ENCODE data around the gene CCDC184. TPM values are rescaled to one million over a fixed set of nuclear protein-coding genes. Genes with fewer than 3 reads are reported as not detected.
"Not testable (repeated sequence)": the region's sequence is repeated elsewhere in the genome, so short reads cannot be mapped to it uniquely, and the experiment has no call there.

Gene CCDC184
- polyA plus RNA-seq, 4 donors, result 0.27 to 2.1 TPM; not detected in 2

DNA sequence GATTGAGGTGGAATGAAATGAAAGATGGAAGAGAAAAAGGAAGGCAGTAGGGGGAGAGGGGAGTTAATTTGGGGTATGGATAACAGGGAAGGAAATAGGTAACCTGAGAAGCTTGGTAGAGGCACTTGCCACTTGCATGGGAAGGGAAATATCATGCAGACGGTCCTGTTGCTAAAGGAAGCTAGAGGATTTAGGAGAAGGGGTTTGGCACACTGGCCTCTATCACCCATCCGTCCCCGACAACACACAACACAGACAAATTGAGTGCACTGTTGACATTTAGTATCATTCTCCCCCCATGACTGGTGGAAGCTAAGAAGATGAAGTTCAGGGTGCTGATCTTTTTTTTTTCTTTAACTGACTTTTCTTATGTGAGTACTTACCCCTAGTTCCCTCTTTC lies 17.6 kb downstream of the CCDC184 start:
- WGBS, 3 donors, result 87 to 96% (median 89%) methylated on average over 3 of the region's 3 CpGs
- no peak for FAIRE-seq
- Histone ChIP-seq H3K9me3 (ENCODE audit: control insufficient read depth in 2 of 2, insufficient read depth in 1 of 2, low read depth in 1 of 2, low read length in 1 of 2) (peaks cover 2 to 23% of the 10 kb centered on the region in 2 donors), H3K27ac (ENCODE audit: low read depth in 1 of 3, low read length in 2 of 3) (no peak overlapping the region), H3K4me1 (ENCODE audit: control insufficient read depth in 3 of 3, insufficient read depth in 2 of 3, low read depth in 1 of 3, low read length in 2 of 3) (peaks cover 0 to 22% (median 8%) of the 10 kb centered on the region in 3 donors), H3K36me3 (ENCODE audit: control insufficient read depth in 3 of 3, insufficient read depth in 2 of 3, low read depth in 1 of 3, low read length in 3 of 3) (peaks cover 0 to 3% (median 2%) of the 10 kb centered on the region in 3 donors), H3K27me3 (ENCODE audit: control insufficient read depth in 3 of 3, insufficient read depth in 3 of 3, low read length in 3 of 3) (no peaks in the 10 kb centered on the region), H3K4me3 (ENCODE audit: low read depth in 1 of 3, low read length in 3 of 3) (no peak overlapping the region)
- DNase-seq, result no peak

DNA sequence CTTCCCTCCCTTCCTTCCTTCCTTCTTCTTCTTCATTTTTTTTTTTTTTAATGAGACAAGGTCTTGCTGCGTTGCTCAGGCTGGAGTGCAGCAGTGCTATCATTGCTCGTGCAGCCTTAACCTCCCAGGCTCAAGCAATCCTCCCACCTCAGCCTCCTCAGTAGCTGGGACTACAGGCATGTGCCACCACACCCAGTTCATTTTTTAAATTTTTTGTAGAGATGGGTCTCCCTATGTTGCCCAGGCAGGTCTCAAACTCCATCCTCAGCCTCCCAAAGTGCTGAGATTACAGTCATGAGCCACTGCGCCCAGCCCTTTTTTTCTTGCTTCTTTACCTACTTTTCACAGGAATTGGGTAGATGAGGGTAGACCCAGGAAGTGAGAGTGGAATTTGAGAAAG lies 18.1 kb downstream of the CCDC184 start:
- no peak for DNase-seq
- H3K4me1 ChIP-seq (ENCODE audit: control insufficient read depth in 3 of 3, insufficient read depth in 2 of 3, low read depth in 1 of 3, low read length in 2 of 3), result peaks cover 0 to 22% (median 8%) of the 10 kb centered on the region in 3 donors
- H3K27ac ChIP-seq (ENCODE audit: low read depth in 1 of 3, low read length in 2 of 3), result no peak overlapping the region
- 97 to 98% (median 98%) methylated on average over 3 of the region's 3 CpGs for WGBS, 3 donors
- no peaks in the 10 kb centered on the region for H3K27me3 ChIP-seq (ENCODE audit: control insufficient read depth in 3 of 3, insufficient read depth in 3 of 3, low read length in 3 of 3)
- H3K9me3 ChIP-seq (ENCODE audit: control insufficient read depth in 2 of 2, insufficient read depth in 1 of 2, low read depth in 1 of 2, low read length in 1 of 2), result peaks cover 2 to 23% of the 10 kb centered on the region in 2 donors
- no peak for FAIRE-seq
- H3K4me3 ChIP-seq (ENCODE audit: low read depth in 1 of 3, low read length in 3 of 3), result no peak overlapping the region
- peaks cover 0 to 3% (median 2%) of the 10 kb centered on the region in 3 donors for H3K36me3 ChIP-seq (ENCODE audit: control insufficient read depth in 3 of 3, insufficient read depth in 2 of 3, low read depth in 1 of 3, low read length in 3 of 3)

DNA sequence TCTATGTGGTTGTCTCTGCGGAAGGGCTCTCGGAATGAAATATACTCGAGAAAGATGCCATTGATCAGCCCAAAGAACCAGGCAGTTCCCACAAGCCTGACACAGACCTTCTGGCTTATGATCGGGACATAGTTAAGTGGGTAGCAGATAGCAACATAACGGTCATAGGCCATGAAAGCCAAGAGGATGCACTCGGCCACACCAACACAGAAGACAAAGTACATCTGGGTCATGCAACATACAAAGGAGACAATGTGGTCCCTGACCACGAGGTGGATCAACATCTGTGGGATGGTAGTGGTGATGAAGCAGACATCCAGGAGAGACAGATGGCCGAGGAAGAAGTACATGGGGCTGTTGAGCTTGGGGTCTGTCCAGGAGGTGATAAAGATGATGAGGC lies 19.3 kb downstream of the CCDC184 start:
- WGBS, 3 donors, result 89 to 93% (median 92%) methylated on average over 8 of the region's 8 CpGs
- peaks cover 0 to 17% (median 5%) of the 10 kb centered on the region in 3 donors for H3K4me1 ChIP-seq (ENCODE audit: control insufficient read depth in 3 of 3, insufficient read depth in 2 of 3, low read depth in 1 of 3, low read length in 2 of 3)
- no peaks in the 10 kb centered on the region for H3K27me3 ChIP-seq (ENCODE audit: control insufficient read depth in 3 of 3, insufficient read depth in 3 of 3, low read length in 3 of 3)
- no peak overlapping the region for H3K27ac ChIP-seq (ENCODE audit: low read depth in 1 of 3, low read length in 2 of 3)
- no peak overlapping the region for H3K4me3 ChIP-seq (ENCODE audit: low read depth in 1 of 3, low read length in 3 of 3)
- no peak for DNase-seq
- FAIRE-seq, result no peak
- H3K9me3 ChIP-seq (ENCODE audit: control insufficient read depth in 2 of 2, insufficient read depth in 1 of 2, low read depth in 1 of 2, low read length in 1 of 2), result peaks cover 2 to 25% of the 10 kb centered on the region in 2 donors
- H3K36me3 ChIP-seq (ENCODE audit: control insufficient read depth in 3 of 3, insufficient read depth in 2 of 3, low read depth in 1 of 3, low read length in 3 of 3), result peaks cover 0 to 3% (median 2%) of the 10 kb centered on the region in 3 donors

DNA sequence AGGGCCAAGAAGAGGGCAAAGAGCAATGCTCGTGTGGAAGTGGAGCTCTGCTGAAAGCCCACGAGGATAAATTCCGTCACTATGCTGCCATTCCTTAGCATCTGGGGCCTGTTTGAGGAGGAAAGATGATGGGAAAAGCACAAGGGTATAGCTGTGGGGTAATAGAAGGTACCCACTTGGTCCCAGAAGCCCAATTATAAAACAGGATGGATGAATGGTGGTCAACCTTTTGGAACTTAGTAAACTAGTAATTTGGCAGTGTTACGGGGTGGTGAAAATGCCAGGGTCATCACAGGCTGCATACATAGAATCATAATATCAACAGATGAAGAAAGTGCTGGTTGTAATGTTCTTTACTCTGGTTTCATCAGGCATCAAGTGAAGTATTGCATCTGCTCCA lies 19.7 kb downstream of the CCDC184 start, which contains the start of gene OR10AD1:
Gene OR10AD1 (minus strand): TSS at position 101 of the 400 bp plus-strand sequence. CDS start 0 bp downstream, at position 101.
- FAIRE-seq (no peak), DNase-seq (no peak)
- H3K36me3 ChIP-seq (ENCODE audit: control insufficient read depth in 3 of 3, insufficient read depth in 2 of 3, low read depth in 1 of 3, low read length in 3 of 3), result peaks cover 0 to 3% (median 2%) of the 10 kb centered on the region in 3 donors
- whole genome bisulfite sequencing, 3 donors, result 68 to 82% (median 80%) methylated on average over 4 of the region's 4 CpGs
- peaks cover 0 to 17% (median 5%) of the 10 kb centered on the region in 3 donors for H3K4me1 ChIP-seq (ENCODE audit: control insufficient read depth in 3 of 3, insufficient read depth in 2 of 3, low read depth in 1 of 3, low read length in 2 of 3)
- peaks cover 2 to 27% of the 10 kb centered on the region in 2 donors for H3K9me3 ChIP-seq (ENCODE audit: control insufficient read depth in 2 of 2, insufficient read depth in 1 of 2, low read depth in 1 of 2, low read length in 1 of 2)
- H3K4me3 ChIP-seq (ENCODE audit: low read depth in 1 of 3, low read length in 3 of 3), result no peak within 1 kb of the TSS
- no peaks in the 10 kb centered on the region for H3K27me3 ChIP-seq (ENCODE audit: control insufficient read depth in 3 of 3, insufficient read depth in 3 of 3, low read length in 3 of 3)
- no peak within 1 kb of the TSS for H3K27ac ChIP-seq (ENCODE audit: low read depth in 1 of 3, low read length in 2 of 3)

DNA sequence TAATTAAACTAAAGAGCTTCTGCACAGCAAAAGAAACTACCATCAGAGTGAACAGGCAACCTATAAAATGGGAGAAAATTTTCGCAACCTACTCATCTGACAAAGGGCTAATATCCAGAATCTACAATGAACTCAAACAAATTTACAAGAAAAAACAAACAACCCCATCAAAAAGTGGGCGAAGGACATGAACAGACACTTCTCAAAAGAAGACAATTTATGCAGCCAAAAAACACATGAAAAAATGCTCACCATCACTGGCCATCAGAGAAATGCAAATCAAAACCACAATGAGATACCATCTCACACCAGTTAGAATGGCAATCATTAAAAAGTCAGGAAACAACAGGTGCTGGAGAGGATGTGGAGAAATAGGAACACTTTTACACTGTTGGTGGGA lies 26.1 kb downstream of the CCDC184 start:
- not testable (repeated sequence) for H3K36me3 ChIP-seq (ENCODE audit: control insufficient read depth in 3 of 3, insufficient read depth in 2 of 3, low read depth in 1 of 3, low read length in 3 of 3); H3K27ac ChIP-seq (ENCODE audit: low read depth in 1 of 3, low read length in 2 of 3); H3K27me3 ChIP-seq (ENCODE audit: control insufficient read depth in 3 of 3, insufficient read depth in 3 of 3, low read length in 3 of 3); H3K4me3 ChIP-seq (ENCODE audit: low read depth in 1 of 3, low read length in 3 of 3); H3K4me1 ChIP-seq (ENCODE audit: control insufficient read depth in 3 of 3, insufficient read depth in 2 of 3, low read depth in 1 of 3, low read length in 2 of 3); DNase-seq; FAIRE-seq
- peaks cover 2 to 19% of the 10 kb centered on the region in 2 donors for H3K9me3 ChIP-seq (ENCODE audit: control insufficient read depth in 2 of 2, insufficient read depth in 1 of 2, low read depth in 1 of 2, low read length in 1 of 2)
- 93 to 100% (median 97%) methylated on average over 1 of the region's 2 CpGs for WGBS, 3 donors

DNA sequence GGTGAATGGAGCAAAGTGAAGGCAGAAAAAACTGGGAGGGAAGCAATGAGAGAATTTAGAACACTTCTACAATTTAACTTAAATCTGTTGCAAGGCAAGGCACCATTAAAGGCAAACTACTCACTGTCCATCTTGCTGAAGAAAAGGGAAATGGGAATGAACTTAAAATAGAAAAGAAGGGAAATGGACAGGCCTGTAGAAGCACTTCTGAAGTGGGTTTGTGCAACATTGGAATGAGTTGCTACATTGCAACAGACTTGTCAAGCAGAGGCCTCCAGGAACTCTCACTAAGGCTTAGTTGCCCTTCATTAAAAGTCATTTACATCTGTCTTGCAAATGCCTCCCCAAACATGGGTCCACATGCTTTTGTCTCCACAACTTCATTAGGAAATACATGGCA lies 33.3 kb downstream of the CCDC184 start:
- no peak overlapping the region for H3K4me3 ChIP-seq (ENCODE audit: low read depth in 1 of 3, low read length in 3 of 3)
- DNase-seq (no peak), FAIRE-seq (no peak)
- H3K27me3 ChIP-seq (ENCODE audit: control insufficient read depth in 3 of 3, insufficient read depth in 3 of 3, low read length in 3 of 3), result peaks cover 0 to 6% (median 0%) of the 10 kb centered on the region in 3 donors
- no peaks in the 10 kb centered on the region for H3K4me1 ChIP-seq (ENCODE audit: control insufficient read depth in 3 of 3, insufficient read depth in 2 of 3, low read depth in 1 of 3, low read length in 2 of 3)
- H3K27ac ChIP-seq (ENCODE audit: low read depth in 1 of 3, low read length in 2 of 3), result no peak overlapping the region
- peaks cover 0 to 2% (median 0%) of the 10 kb centered on the region in 3 donors for H3K36me3 ChIP-seq (ENCODE audit: control insufficient read depth in 3 of 3, insufficient read depth in 2 of 3, low read depth in 1 of 3, low read length in 3 of 3)
- no peaks in the 10 kb centered on the region for H3K9me3 ChIP-seq (ENCODE audit: control insufficient read depth in 2 of 2, insufficient read depth in 1 of 2, low read depth in 1 of 2, low read length in 1 of 2)

DNA sequence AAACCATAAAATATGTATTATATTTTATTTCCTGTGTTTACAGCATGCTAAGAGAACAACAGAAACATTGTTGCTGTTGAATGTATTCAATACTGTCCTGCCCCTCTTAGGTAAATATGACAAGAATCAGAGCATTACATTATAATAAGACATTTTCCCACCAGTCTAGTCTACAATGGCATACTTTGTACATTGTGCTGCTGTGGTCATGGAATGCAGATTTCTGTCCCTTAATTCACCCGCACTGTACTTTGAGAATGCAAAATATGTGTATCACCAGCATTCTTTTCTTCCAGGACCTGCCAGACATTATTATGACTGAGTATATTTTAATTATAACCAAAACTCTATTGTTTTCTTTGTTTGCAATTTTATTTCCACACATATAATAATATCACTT lies 36.2 kb downstream of the CCDC184 start:
- Histone ChIP-seq H3K4me3 (ENCODE audit: low read depth in 1 of 3, low read length in 3 of 3) (no peak overlapping the region), H3K27me3 (ENCODE audit: control insufficient read depth in 3 of 3, insufficient read depth in 3 of 3, low read length in 3 of 3) (peaks cover 0 to 6% (median 0%) of the 10 kb centered on the region in 3 donors), H3K4me1 (ENCODE audit: control insufficient read depth in 3 of 3, insufficient read depth in 2 of 3, low read depth in 1 of 3, low read length in 2 of 3) (no peaks in the 10 kb centered on the region), H3K9me3 (ENCODE audit: control insufficient read depth in 2 of 2, insufficient read depth in 1 of 2, low read depth in 1 of 2, low read length in 1 of 2) (no peaks in the 10 kb centered on the region), H3K27ac (ENCODE audit: low read depth in 1 of 3, low read length in 2 of 3) (no peak overlapping the region), H3K36me3 (ENCODE audit: control insufficient read depth in 3 of 3, insufficient read depth in 2 of 3, low read depth in 1 of 3, low read length in 3 of 3) (no peaks in the 10 kb centered on the region)
- 85 to 94% (median 86%) methylated on average over 1 of the region's 1 CpG for WGBS, 3 donors
- DNase-seq (no peak), FAIRE-seq (no peak)

DNA sequence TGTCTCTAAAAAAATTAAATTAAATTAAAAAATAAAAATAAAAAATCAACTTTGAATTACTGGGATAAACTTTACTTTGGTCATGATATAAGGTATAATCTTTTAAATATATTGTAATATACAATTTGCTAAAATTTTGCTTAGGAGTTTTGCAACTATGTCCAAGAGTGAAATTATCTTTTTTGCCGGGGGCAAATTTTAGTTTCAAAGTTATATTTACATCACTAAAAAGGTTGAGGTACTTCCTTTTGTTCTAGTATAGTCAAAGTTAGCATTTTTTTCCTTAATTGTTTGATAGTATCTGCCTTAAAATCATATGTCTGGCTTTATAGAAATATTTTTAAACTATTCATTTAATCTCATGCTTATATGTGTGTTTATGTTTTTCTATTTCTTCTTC lies 37.3 kb downstream of the CCDC184 start:
- H3K9me3 ChIP-seq (ENCODE audit: control insufficient read depth in 2 of 2, insufficient read depth in 1 of 2, low read depth in 1 of 2, low read length in 1 of 2), result no peaks in the 10 kb centered on the region
- peaks cover 0 to 6% (median 0%) of the 10 kb centered on the region in 3 donors for H3K27me3 ChIP-seq (ENCODE audit: control insufficient read depth in 3 of 3, insufficient read depth in 3 of 3, low read length in 3 of 3)
- no peak overlapping the region for H3K4me3 ChIP-seq (ENCODE audit: low read depth in 1 of 3, low read length in 3 of 3)
- 86 to 97% (median 89%) methylated on average over 1 of the region's 1 CpG for WGBS, 3 donors
- FAIRE-seq, result no peak
- H3K4me1 ChIP-seq (ENCODE audit: control insufficient read depth in 3 of 3, insufficient read depth in 2 of 3, low read depth in 1 of 3, low read length in 2 of 3), result no peaks in the 10 kb centered on the region
- no peaks in the 10 kb centered on the region for H3K36me3 ChIP-seq (ENCODE audit: control insufficient read depth in 3 of 3, insufficient read depth in 2 of 3, low read depth in 1 of 3, low read length in 3 of 3)
- H3K27ac ChIP-seq (ENCODE audit: low read depth in 1 of 3, low read length in 2 of 3), result no peak overlapping the region
- no peak for DNase-seq

DNA sequence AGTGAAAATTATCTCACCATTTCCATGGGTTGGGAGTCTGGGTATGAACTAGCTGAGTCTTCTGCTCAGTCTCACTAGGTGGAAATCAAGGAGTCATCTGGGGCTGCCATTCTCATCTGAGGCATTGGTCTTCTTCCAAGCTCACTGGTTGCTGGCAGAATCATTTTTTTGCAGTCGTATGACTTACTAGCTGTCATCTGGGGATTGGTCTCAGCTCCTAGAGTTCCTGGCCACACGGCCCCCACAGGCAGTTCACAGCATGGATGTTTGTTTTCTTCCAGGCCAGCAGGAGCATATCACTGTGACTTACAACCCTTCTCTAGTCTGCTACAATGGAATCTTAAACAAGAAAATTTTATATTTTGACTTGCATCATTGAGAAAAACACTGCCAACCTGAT lies 38.2 kb downstream of the CCDC184 start:
- FAIRE-seq, result no peak
- Histone ChIP-seq H3K27me3 (ENCODE audit: control insufficient read depth in 3 of 3, insufficient read depth in 3 of 3, low read length in 3 of 3) (peaks cover 0 to under 1% (median 0%) of the 10 kb centered on the region in 3 donors), H3K27ac (ENCODE audit: low read depth in 1 of 3, low read length in 2 of 3) (no peak overlapping the region), H3K4me3 (ENCODE audit: low read depth in 1 of 3, low read length in 3 of 3) (no peak overlapping the region), H3K9me3 (ENCODE audit: control insufficient read depth in 2 of 2, insufficient read depth in 1 of 2, low read depth in 1 of 2, low read length in 1 of 2) (no peaks in the 10 kb centered on the region), H3K36me3 (ENCODE audit: control insufficient read depth in 3 of 3, insufficient read depth in 2 of 3, low read depth in 1 of 3, low read length in 3 of 3) (no peaks in the 10 kb centered on the region), H3K4me1 (ENCODE audit: control insufficient read depth in 3 of 3, insufficient read depth in 2 of 3, low read depth in 1 of 3, low read length in 2 of 3) (no peaks in the 10 kb centered on the region)
- 10 to 30% (median 28%) methylated on average over 2 of the region's 2 CpGs for WGBS, 3 donors
- DNase-seq, result no peak

All from small intestine (tissue), 7 donors.